Osteocyte (in vitro differentiated cells): ENCODE measurements around the gene NT5DC2. TPM values are rescaled to one million over a fixed set of nuclear protein-coding genes. Genes with fewer than 3 reads are reported as not detected.

Experiments
- DNase-seq: peaks from one replicate; pipeline ENCODE4 v3.0.0; 2021; ENCODE audit warnings: mixed read lengths; ENCODE audit not compliant: unreplicated experiment; ENCODE audit errors: extremely low spot score
- H3K27ac Mint-ChIP-seq: one replicate; pipeline ENCODE4 v1.8.0; 2021; ENCODE audit warnings: mild to moderate bottlenecking, mixed read lengths; ENCODE audit not compliant: unreplicated experiment
- H3K27me3 Mint-ChIP-seq: one replicate; pipeline ENCODE4 v1.8.0; 2021; ENCODE audit warnings: mixed read lengths; ENCODE audit not compliant: unreplicated experiment
- H3K36me3 Mint-ChIP-seq: one replicate; pipeline ENCODE4 v1.8.0; 2021; ENCODE audit warnings: mixed read lengths; ENCODE audit not compliant: unreplicated experiment
- H3K4me1 Mint-ChIP-seq: one replicate; pipeline ENCODE4 v1.8.0; 2021; ENCODE audit warnings: mixed read lengths; ENCODE audit not compliant: unreplicated experiment
- H3K4me3 Mint-ChIP-seq: one replicate; pipeline ENCODE4 v1.8.0; 2021; ENCODE audit warnings: mild to moderate bottlenecking, moderate library complexity, mixed read lengths; ENCODE audit not compliant: unreplicated experiment
- H3K9me3 Mint-ChIP-seq: one replicate; pipeline ENCODE4 v1.8.0; 2021; ENCODE audit warnings: mixed read lengths; ENCODE audit not compliant: unreplicated experiment
- CTCF ChIP-seq: fragments of 200-600 bp; sonication (generic); IDR thresholded peaks from 2 replicates; pipeline ENCODE4 v1.5.0; 2021; ENCODE audit warnings: antibody characterized with exemption, mild to moderate bottlenecking, moderate library complexity
- total RNA-seq: library from RNA; stranded (reverse); gene quantifications from 2 replicates; pipeline ENCODE4 v1.2.1, GENCODE V29; 2021

Gene NT5DC2
- total RNA-seq, 1 donor from 2014 or later: 178 TPM

- no peaks in the 10 kb centered on the region for H3K9me3 Mint-ChIP-seq
- peaks cover 47% of the 10 kb centered on the region for H3K36me3 Mint-ChIP-seq
- no peak overlapping the region for H3K27ac Mint-ChIP-seq
- no peak overlapping the region for H3K4me3 Mint-ChIP-seq
- H3K4me1 Mint-ChIP-seq: no peaks in the 10 kb centered on the region
- no peaks in the 10 kb centered on the region for H3K27me3 Mint-ChIP-seq
- DNase-seq: no peak
- TF ChIP-seq CTCF: no peak
Measured at GRCh38 chr3:52477076-52477795, 56.4 kb downstream of the NT5DC2 start.

Other genes with a start within 250 kb of the NT5DC2 start
- 11.0 and 11.9 TPM in 2 replicates for gene GLYCTK, start 246.0 kb downstream of the NT5DC2 start, total RNA-seq
- 9.4 and 9.7 TPM in 2 replicates for gene DNAH1, start 217.5 kb downstream of the NT5DC2 start, total RNA-seq
- 108 and 112 TPM in 2 replicates for gene BAP1, start 123.8 kb downstream of the NT5DC2 start, total RNA-seq
- 6.5 and 7.8 TPM in 2 replicates for gene PHF7, start 123.2 kb downstream of the NT5DC2 start, total RNA-seq
- not detected in 2 replicates for gene SEMA3G, start 88.8 kb downstream of the NT5DC2 start, total RNA-seq
- gene TNNC1, start 79.8 kb downstream of the NT5DC2 start, total RNA-seq: 0.60 TPM in 1 of 2 replicates, not detected in the other
- gene NISCH, start 78.3 kb downstream of the NT5DC2 start, total RNA-seq: 130 and 138 TPM in 2 replicates
- gene STAB1, start 38.5 kb downstream of the NT5DC2 start, total RNA-seq: not detected in 2 replicates
- gene UQCC5, start 2.7 kb upstream of the NT5DC2 start, total RNA-seq: 18.4 and 18.6 TPM in 2 replicates
- 74.5 and 78.3 TPM in 2 replicates for gene PBRM1, start 152.1 kb upstream of the NT5DC2 start, total RNA-seq
- gene GNL3, start 152.2 kb upstream of the NT5DC2 start, total RNA-seq: 65.8 and 69.8 TPM in 2 replicates
- 86.3 and 97.4 TPM in 2 replicates for gene GLT8D1, start 171.9 kb upstream of the NT5DC2 start, total RNA-seq
- 120 and 124 TPM in 2 replicates for gene SPCS1, start 172.2 kb upstream of the NT5DC2 start, total RNA-seq
- 17.3 and 23.1 TPM in 2 replicates for gene NEK4, start 237.1 kb upstream of the NT5DC2 start, total RNA-seq
- gene ITIH1, start 243.7 kb upstream of the NT5DC2 start, total RNA-seq: not detected in 2 replicates